NT2/D1 (cell line): ENCODE measurements around the gene HSP90AA1.

Experiments used
- SUZ12 ChIP-seq: IDR thresholded peaks from 2 replicates; pipeline ENCODE4 v1.6.1; 2011; ENCODE audit not compliant: insufficient read length, insufficient read depth; ENCODE audit errors: extremely low read depth
- YY1 ChIP-seq: IDR thresholded peaks from 2 replicates; pipeline ENCODE4 v1.6.1; 2011; ENCODE audit not compliant: insufficient read length, insufficient read depth

DNA sequence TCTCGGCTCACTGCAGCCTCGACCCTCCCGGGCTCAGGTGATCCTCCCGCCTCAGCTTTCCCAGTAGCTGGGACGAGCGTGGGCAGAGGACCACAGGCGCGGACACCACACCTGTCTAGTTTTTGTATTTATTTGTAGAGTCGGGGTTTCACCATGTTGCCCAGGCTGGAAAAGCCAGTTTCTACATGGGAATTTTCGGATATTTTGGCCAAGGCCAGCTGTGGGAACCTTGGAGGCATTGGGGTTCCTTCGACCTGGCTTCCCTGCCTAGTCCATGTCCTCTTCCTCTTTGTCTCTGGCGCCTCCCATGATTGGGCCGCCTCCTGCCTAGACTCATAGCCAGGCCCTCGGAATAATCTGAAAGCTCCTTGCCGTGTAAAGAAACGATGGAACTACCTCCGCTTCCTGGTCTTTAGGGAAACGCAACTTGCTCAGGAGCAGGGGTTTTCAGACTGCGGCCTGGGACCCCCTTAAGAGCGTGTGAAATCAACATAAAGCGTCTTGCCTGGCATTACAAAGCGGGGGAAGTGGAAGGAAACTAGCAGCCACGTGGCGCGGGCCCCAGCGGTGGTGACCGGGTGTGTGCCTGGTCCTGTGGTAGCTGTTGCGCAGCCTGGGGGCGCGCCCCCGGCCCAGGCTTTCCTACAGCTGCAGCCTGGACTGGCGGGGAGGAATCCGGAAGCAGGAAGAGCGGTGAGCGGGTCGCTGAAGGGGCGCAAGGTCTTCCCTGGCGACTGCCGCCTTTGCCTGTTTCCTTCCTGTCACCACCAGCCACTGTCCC is 1.4 kb upstream of the HSP90AA1 start:
- TF ChIP-seq YY1 (no peak), SUZ12 (no peak)
